Breast epithelium (tissue), 3 donors: Measurements from ENCODE around the gene MBD5.

ENCODE experiments used
- POLR2A ChIP-seq: fragments of 450-650 bp; IDR thresholded peaks from one replicate; pipeline ENCODE4 v1.6.1; 2016; ENCODE audit warnings: antibody characterized with exemption, mild to moderate bottlenecking, moderate library complexity
- POLR2AphosphoS5 ChIP-seq, 3 donors: sonication (generic); formaldehyde crosslinking; IDR thresholded peaks; one replicate each; pipeline ENCODE4 v1.6.1; 2017; ENCODE audit warnings: antibody characterized with exemption in 3 of 3
- TF ChIP-seq, protein P1 (sequence below), 3 donors: fragments of 450-650 bp; IDR thresholded peaks; one replicate each; pipeline ENCODE4 v1.5.1; 2016 to 2017; ENCODE audit warnings: antibody characterized with exemption in 3 of 3, mild to moderate bottlenecking in 3 of 3, moderate library complexity in 3 of 3

DNA sequence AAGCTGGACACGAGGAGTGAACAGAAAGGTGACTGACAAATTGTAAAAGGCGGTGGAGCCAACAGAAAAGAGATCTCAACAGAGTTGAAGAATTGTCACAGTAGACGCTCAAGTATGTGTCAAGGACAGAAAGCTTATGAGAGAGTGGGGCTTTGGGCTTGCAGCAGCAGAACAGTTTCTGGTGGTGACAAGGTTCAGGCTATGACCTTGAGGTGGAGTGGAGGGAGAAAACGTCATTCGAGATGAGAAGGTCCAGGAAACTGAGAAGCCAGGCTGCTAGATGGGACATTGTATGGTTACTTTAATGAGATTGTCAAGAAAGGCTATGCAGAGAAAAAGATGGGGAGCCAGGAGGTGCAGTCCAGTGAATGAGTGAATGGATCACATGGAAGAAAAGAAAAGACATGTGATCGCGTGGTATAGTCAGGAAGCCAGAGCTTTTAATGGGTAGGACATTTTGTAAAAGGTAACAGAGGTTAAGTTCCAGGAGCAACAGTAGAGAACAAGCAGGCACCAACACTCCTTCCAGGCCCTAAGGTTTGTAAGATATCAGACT is 532.5 kb downstream of the MBD5 start:
- TF ChIP-seq, protein P1, sequence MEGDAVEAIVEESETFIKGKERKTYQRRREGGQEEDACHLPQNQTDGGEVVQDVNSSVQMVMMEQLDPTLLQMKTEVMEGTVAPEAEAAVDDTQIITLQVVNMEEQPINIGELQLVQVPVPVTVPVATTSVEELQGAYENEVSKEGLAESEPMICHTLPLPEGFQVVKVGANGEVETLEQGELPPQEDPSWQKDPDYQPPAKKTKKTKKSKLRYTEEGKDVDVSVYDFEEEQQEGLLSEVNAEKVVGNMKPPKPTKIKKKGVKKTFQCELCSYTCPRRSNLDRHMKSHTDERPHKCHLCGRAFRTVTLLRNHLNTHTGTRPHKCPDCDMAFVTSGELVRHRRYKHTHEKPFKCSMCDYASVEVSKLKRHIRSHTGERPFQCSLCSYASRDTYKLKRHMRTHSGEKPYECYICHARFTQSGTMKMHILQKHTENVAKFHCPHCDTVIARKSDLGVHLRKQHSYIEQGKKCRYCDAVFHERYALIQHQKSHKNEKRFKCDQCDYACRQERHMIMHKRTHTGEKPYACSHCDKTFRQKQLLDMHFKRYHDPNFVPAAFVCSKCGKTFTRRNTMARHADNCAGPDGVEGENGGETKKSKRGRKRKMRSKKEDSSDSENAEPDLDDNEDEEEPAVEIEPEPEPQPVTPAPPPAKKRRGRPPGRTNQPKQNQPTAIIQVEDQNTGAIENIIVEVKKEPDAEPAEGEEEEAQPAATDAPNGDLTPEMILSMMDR (IDR thresholded peaks at IDR 0.05) = no peak
- no peak for TF ChIP-seq POLR2AphosphoS5 (IDR thresholded peaks at IDR 0.05)
- no peak for TF ChIP-seq POLR2A
